Activated CD8-positive, alpha-beta memory T cell treated with anti-CD3 and anti-CD28 coated beads for 4 hours (primary cell): Measurements from ENCODE around the gene SDCBP2.

Experiments
- DNase-seq, 2 donors: peaks; one replicate each; pipeline ENCODE4 v3.0.0-alpha.2; 2020; ENCODE audit warnings: low read depth in 2 of 2

SDCBP2 gene

GRCh38 chr20:1331101-1331500, 2.2 kb upstream of the SDCBP2 start:
- no peak for DNase-seq

GRCh38 chr20:1330075-1330830, 1.3 kb upstream of the SDCBP2 start:
- DNase-seq, result no peak

DNA sequence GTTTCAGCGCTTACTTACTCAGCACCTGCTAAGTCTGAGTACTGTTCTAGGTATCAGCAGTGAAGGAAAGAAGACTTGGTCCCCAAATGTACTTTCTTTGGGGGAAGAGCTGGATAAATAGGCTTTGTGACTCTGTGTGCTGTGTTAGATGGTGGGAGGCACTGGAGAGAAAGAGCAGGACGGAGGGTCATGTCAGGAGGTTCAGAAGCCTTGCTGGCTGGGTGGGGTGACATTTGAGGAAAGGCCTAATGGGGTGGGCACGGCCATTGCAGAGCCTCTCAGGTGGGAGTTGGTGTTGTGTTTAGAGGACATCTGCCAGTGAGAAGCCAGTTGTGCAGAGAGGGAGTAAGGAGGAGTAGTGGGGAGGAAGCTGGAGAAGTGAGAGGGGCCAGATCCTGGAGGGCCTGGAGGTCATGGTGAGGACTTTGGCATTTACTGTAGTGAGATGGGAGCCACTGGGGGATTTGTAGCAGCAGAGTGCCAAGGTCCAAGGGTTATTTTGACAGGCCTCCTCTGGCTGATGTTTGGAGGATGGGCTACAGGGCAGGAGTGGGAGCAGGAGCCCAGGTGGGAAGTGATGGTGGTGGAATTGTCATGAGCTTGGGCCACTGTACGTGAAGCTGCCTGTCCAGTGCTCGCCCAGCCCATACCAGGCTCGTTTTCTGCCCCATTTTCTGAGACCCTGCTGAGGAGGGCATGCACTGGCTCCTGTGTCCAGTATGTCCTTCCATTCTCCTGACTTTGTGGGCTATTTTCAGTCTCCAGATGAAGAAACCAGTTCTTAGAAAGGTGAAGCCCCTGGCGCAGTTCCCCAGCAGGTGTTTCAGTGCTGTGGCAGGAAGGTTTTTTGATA, 886 bp downstream of the SDCBP2 start:
- no peak for DNase-seq

- DNase-seq, result no peak
Measured at GRCh38 chr20:1327241-1327653, 1.7 kb downstream of the SDCBP2 start.

DNA sequence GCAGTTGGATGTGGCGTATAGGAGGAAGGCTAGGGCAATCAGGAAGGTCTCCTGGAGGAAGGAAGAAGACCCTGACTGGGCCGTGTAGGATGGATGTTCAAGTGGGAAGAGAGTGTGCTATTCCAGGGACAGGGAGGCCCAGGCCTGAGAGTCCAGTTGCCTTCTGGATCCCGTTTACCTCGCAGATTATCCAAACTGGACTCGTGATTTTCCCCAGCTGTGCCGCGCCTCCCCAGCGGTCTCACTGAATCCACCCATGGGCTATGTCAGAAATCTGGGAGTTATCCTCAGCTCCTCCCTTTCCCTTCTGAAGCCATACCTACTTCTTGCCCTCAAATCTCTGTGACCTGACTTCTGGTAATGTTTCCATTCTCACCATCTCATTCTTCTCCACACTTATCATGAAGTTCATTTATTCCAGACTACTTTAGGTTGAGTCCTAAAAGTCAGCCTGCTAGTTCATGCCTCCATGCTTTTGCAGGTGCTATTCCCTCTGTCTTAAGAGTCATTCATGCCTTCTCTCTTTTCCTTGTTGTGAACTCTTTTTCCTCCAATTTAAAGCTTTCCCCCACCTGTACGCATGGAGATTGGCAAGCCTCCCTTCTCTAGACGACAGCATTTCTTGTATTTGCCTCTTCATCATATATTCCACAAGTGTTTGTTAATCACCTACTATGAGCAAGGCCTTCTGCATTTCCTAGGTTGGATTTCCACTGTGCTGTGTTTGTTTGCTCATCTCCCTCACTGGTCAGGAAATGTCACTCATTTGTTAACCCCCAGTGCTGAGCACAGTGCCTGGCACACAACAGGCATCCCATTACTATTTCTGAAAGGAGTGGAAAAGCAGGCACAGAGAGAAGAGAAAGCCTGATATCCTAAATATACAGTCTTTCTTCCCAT, 2.7 kb downstream of the SDCBP2 start:
- no peak for DNase-seq

DNA sequence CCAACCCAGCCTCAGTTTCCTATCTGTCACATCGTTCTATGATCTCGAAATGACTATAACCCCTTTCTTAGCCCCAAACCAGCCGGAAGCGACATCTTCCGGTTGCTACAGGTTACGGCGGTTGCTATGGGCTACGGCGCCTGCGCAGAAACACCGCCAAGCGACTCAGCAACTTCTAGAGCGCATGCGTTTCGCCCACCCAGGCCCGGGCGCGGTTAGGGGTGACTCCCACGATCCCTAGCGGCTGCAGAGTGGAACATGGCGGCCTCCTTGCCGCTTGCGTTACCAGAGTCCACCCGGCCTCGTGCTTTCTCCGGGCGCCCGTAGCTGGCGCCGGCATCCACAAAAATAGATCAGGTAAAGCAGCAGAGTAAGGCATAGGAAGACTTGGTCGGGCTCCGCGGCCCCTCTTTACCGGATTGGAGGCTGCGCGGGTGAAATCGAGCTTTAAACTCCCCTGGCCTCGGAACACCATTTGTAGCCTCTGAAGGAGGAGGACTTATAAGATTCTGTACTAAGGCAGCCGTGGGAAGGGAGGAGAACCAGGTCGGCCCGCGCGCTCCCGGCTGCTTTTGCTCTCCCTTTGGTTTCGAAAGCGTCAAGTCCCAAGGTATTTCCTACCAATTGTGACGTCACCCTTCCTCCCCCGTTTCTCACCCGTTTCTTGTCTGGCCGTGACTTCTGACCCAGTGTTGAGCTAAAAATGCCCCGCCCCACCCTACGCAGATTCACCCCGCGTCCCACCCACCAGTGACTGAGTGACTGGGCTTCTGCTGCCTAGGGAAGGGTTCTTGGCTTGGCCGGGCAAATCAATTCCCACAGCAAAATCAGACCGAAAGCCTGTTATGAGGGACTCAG, 3.5 kb downstream of the SDCBP2 start:
- peak; percentile 98 for DNase-seq

GRCh38 chr20:1324598-1325172, 4.3 kb downstream of the SDCBP2 start:
- DNase-seq, result peak in 1 of 2 donors; percentile 22

DNA sequence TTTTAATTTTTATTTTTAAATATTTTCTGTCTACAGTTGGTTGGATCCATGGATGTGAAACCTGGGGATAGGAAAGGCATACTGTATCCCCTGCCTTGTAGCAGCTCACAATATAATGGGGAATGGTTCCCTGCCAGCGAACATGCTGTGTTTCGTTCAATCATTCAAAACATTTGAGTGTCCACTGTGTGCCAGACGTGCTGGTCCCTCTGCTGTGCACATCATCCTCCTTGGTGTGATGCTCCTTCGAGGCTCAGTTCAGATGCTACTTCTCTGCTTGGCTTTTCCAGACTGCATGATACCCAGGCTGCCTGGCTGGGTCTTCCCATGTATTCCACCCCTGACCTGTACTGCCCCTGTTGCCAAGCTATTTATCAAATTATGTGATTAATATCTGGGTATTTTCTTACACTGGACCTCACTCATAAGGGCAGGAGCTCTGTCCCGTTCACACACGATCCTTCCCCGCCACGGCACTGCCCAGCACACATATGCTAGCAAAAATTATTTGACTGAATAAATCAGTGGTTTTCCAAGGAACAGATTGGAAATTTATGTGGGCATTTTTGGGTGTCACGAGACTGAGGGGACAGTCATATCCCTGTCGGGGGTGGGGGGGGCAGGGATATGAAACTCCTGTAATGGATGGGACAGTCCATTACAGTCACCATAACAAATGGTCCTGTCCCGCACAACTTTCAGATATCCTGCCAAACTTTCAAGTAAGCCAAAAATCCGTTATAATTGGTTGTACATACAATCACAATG, 4.9 kb downstream of the SDCBP2 start:
- no peak for DNase-seq

DNA sequence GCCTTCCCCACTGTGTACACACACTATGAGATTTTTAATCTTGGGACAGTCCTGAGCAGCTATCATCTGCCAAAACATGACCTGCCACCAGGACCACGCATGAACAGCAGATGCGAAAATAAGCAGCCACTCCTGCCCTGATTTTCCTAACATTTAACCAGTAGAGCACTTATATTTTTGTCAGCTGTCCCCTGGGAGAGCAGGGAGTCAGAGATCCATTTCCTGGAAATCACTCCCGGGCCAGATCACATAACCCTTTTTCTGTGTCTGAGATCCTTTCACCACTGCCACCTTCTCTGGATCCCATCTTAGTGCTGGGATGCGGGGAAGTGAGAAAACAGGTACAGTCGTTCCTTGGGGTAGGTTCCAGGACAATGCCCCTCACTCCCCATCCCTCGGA, 5.7 kb downstream of the SDCBP2 start:
- DNase-seq, result no peak

- no peak for DNase-seq
Measured at GRCh38 chr20:1322511-1323245, 6.3 kb downstream of the SDCBP2 start.

DNA sequence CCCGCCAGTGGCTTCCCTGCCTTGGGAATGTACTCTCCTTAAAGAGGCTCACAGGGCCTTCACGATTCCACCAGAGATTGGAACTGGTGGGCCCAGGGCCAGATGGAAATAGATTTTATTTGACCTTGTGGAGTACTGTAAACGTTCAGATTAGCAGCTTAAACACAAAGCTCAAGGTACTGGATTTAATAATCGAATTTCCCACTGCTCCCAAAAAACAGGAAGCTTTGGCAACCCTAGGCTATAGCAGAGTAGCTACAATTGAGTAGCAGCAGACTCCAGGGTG, 7.3 kb downstream of the SDCBP2 start:
- no peak for DNase-seq

- no peak for DNase-seq
Measured at GRCh38 chr20:1320902-1321653, 7.9 kb downstream of the SDCBP2 start.

- DNase-seq, result no peak
Measured at GRCh38 chr20:1320016-1320415, 8.9 kb downstream of the SDCBP2 start.

- no peak for DNase-seq
Measured at GRCh38 chr20:1319462-1319861, 9.5 kb downstream of the SDCBP2 start.

DNA sequence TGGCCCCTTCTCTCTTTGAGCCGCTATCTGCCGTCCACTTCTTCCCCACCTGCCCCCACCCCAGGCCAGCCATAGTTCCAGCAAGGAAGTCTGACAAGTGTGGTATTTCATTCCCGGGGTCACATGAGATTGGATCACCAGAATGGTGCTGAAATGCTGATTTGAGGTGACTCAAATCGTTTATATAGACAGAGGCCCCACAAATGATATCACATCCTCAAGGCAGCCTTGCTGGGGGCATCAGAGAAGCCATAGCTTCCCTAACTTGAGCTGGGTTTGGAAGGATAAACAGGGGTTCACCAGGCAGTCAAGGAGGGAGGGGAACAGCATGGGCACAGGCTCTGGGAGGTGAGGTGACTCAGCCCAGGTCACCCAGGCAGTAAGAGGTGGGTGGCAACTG, 9.9 kb downstream of the SDCBP2 start:
- DNase-seq, result no peak

- DNase-seq, result no peak
Measured at GRCh38 chr20:1317545-1318255, 11.2 kb downstream of the SDCBP2 start.

GRCh38 chr20:1315804-1316203, 13.1 kb downstream of the SDCBP2 start:
- no peak for DNase-seq
